PC-9 (cell line): ENCODE results near the gene RBCK1.

Experiments used
- EZH2 ChIP-seq: fragments of 200-600 bp; sonication (generic); IDR thresholded peaks from 2 replicates; pipeline ENCODE4 v1.8.0; 2017; ENCODE audit warnings: antibody characterized with exemption, low read depth
- TF ChIP-seq, protein P1 (sequence below): fragments of 200-600 bp; sonication (generic); conservative IDR thresholded peaks from 2 replicates; pipeline ENCODE4 v1.6.1; 2017; ENCODE audit warnings: mixed run types, antibody characterized with exemption, mild to moderate bottlenecking, moderate library complexity

DNA sequence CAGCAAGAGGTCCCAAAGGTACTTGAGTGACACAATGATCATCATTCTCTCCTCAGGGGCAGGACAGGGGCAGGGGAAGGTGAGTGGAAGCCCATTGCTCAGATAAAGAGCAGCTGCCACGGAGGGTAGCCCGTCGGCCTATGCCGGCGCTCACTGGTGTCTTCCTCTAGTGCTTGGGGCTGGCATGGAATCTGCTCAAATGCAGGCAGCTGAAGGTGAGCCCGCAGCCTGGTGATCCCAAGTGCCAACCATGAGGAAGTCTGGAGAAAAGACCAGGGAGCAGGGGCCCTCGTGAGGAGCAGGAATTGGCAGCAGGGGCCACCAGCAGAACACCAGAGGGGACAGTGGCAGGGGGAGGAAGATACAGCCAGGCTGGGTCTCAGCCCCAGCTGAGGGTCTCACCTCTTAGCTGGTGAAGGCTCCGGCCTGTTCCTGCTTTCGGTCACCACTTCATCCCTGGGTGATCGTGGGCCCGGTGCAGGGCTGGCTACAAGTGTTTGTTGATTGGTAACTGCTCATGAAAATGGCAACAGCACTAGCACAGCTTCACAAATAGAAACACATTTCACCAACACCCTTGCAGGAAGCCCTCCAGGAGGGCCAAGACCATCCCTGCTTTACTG is 24.7 kb downstream of the RBCK1 start:
- no peak for TF ChIP-seq EZH2
- TF ChIP-seq, protein P1, sequence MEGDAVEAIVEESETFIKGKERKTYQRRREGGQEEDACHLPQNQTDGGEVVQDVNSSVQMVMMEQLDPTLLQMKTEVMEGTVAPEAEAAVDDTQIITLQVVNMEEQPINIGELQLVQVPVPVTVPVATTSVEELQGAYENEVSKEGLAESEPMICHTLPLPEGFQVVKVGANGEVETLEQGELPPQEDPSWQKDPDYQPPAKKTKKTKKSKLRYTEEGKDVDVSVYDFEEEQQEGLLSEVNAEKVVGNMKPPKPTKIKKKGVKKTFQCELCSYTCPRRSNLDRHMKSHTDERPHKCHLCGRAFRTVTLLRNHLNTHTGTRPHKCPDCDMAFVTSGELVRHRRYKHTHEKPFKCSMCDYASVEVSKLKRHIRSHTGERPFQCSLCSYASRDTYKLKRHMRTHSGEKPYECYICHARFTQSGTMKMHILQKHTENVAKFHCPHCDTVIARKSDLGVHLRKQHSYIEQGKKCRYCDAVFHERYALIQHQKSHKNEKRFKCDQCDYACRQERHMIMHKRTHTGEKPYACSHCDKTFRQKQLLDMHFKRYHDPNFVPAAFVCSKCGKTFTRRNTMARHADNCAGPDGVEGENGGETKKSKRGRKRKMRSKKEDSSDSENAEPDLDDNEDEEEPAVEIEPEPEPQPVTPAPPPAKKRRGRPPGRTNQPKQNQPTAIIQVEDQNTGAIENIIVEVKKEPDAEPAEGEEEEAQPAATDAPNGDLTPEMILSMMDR, result no peak
